ENCODE measurements around the gene UVRAG.
A peak's percentile ranks its signal among the peaks of the same experiment; 100 is the strongest.

The UVRAG gene

DNA sequence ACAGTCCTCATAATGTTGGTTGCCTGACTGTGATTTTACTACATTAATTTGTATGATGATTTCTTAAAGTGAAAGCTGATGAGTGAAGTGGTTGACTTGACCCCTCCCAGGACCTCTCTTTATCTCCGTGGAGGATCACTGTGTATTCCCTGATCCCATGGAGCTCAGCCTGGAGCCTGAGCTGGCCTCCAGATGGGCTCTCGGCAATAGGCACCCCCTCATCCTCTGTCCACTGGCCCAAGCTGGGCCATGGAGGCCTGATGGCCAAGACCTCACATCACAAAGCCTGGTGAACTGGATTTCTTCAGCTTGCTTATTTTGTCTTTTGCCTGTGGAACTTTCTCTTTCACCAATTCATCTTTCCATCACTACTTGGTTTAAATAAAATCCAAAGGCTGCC is 316.1 kb downstream of the UVRAG start:
- DNase-seq = no peak

- DNase-seq = peak in 1 of 2 experiments; percentile 25
Measured at GRCh38 chr11:76131671-76132631, 316.9 kb downstream of the UVRAG start.

DNA sequence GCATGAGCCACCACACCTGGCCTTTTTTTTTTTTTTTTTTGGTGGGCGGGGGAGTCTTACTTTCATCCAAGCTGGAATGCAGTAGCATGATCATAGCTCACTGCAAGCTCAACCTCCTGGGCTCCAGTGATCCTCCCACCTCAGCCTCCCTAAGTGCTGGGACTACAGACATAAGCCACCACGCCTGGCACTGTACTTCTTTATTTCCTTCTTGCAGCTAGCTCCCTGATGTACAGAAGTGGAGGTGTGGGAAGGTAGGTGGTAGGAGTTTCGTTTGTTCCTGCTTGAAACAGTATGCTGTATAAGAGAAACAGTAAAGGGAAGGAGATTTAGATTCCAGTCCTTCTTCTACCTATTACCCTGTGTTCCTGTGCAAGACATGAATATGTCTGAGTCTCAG is 319.2 kb downstream of the UVRAG start:
- DNase-seq = no peak

GRCh38 chr11:76135491-76135890 is 320.5 kb downstream of the UVRAG start:
- no peak for DNase-seq

GRCh38 chr11:76139314-76139713 is 324.3 kb downstream of the UVRAG start:
- DNase-seq = no peak

- no peak for DNase-seq
Measured at GRCh38 chr11:76140912-76141574, 326.0 kb downstream of the UVRAG start.

DNA sequence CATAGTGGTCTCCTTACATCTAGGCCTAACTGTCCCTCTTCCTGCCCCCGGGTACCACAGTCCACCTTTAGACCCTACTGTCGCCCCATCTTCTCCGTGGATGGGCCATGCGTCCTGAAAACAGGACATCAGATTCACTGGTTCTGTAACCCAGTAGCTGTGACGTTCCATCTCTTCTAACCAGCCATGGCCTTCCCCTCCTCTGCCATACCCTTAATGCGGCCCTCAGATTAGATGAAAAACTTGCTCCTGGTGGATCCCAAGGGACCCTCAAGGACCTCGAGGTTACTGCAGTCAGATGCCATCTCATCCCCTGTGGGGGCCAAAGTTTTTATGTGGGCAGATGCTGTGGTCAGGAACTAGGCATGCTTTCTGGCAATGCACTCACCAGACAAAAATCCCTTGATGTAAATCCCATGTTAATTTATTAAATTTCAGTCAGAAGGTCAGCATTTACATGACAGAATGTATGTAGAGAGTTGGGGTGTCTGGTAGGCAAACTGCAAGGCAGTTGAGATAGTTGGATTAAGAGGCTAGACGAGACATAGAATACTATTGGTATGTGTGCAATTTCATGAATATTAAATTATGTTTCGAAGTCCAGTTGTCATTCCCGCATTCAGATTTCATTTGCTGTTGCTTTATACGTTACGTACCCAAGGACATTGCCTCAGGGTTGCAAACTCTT is 327.0 kb downstream of the UVRAG start:
- DNase-seq = no peak

- no peak for DNase-seq
Measured at GRCh38 chr11:76143274-76143673, 328.3 kb downstream of the UVRAG start.

DNA sequence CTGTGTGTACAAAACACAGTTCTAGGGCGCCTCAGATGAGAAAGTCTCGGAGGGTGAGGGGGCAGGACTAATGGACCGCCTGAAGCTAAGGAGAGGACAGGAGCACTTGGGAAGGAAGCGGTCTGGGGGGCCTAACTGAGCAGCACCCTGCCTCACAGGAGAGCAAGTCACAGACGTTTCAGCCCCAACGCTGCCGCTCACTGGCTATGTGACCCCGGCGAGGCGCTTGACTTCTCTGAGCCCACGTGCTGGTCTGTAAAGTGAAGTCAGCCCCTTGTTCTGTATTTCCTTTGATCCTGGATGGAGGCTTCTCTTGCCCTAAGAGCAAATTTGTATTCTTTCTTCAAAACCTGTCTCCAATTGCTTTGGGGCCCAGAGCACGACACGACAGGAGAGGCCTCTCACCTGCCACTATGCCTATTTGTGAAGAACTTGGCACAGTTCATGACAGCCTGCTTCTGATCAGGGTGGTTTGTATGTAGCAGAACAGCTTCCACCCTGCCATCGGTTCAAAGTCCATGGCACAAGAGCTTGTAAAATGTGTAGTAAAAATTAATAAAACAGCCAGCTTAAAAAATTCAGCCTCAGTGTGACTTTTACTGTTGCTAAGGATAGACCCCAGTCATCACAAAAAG is 332.2 kb downstream of the UVRAG start:
- no peak for DNase-seq

DNA sequence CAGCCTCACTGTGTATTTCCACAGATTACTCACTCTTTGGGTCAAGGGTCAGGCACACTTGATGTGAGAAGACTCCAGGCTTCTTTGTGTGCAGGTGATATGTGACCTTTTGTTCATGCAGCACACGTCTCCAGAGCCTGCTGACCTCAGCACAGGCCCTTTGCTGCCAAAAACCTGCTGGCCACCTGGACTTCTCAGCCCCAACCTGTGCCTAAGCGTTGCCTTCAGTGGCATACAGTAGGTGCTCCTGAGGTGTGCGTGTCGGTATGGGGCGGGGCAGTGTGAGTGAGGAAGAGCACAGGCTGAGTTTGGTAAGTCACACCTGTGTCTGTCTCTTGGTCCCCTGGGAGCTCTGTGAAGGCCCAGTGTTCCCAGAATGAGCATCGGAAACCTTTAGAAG is 333.2 kb downstream of the UVRAG start:
- DNase-seq = no peak

GRCh38 chr11:76148941-76149613 is 334.1 kb downstream of the UVRAG start:
- no peak for DNase-seq

DNA sequence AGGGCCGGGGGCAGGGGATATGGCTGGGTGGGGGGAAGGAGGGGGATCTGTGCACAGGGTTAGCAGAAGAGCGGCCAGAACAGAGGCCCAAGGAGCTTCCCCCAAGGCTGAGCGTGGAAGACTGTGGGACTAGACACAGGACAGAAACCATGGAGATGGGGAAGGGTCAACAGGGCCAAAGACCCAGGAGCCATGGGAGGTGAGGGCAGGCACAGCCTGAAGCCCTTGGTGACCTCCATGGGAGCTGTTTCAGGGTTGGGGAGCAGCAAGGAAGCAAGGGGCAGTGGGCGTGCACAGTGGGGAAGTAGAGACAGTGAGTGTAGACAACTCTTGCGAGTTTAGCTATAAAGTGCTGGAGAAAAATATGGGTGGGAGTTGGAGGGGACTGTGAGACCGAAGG is 334.7 kb downstream of the UVRAG start:
- DNase-seq = no peak

DNA sequence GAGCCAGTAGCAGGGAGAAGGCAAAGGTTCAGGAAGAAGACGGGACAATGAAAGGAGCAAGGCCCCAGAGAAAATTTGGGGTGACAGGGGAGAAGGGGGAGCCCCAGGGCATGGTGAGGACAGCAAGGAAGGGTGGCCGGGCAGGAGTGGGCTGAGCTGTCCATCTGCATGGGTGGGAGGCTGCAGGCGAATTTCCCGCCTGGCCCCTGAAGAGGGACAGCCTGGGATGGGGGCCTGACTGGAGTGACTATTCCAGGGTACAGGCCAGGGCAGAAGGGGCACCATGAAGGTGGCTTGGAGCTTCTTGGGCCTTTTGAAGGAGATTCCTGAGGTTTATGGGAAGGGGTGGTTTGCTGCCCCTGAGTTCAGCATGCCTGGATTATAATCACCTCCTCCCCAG is 335.1 kb downstream of the UVRAG start:
- no peak for DNase-seq

- DNase-seq = no peak
Measured at GRCh38 chr11:76151556-76152085, 336.6 kb downstream of the UVRAG start.

DNA sequence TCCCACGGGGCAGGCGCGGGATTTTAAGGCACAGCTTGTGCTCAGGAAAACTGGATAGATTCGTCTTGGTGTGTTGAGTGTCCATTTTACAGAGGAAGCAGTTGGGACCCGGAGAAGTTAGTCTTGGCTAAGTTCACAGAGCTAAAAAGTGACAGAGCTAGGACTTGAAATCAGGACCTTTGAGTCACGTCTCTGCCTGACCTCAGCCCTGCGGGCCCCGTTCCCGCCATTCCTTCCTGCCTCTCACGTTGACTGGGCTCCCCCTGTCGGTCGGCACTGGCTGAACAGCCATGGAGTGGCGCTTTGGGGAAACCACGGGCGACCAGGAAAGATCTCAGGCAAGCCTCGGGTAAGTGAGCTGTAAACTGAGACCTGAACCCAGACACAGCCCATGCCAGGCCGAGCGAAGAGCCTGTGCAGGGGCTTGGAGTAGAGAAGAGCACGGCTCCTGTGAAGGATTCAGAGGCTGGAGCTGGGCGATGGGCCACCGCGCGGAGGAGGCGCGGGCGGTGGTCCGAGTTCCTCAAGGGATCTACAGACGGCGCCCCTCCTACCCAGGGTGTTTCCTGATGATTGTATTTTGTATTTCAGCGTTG is 337.2 kb downstream of the UVRAG start:
- no peak for DNase-seq

GRCh38 chr11:76152741-76153570 is 337.9 kb downstream of the UVRAG start:
- no peak for DNase-seq

DNA sequence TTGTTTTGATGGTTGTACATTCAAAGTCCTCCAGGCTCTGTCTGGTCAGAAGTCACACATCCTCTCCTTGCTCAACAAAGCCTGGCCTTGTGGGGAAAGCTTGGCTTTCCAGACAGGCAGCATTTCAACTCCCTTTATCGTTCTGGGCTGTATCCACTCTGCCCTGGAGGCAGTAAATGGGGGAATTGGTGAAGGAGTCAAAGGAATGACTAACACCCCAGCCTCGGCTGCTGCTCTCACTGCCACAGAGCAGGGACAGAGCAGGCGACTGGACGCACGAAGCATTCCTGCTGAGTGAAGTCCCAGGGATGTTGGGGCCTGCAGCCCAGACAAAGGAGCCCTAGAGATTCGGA is 338.5 kb downstream of the UVRAG start:
- DNase-seq = no peak

- no peak for DNase-seq
Measured at GRCh38 chr11:76155500-76156227, 340.7 kb downstream of the UVRAG start.

GRCh38 chr11:76156971-76157427 is 342.0 kb downstream of the UVRAG start:
- DNase-seq = peak in 1 of 2 experiments; percentile 33

DNA sequence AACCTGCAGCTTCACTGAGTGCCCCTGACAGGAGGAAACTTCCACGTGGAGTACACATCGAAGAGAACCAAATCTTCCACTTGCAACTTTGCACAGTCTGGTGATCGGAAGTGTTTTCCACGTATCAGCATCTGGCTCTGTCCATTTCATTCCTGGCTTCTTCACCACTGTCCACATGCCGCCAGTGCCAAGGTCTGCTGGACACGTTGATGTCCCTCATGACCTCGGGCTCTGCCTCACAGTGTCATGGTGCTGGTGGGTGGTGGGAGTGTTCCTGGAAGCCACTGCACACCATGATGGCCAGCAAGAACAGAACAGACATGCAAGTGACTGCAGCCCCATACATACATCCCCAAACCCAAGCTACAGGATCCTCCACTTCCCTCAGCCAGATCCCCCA is 342.9 kb downstream of the UVRAG start:
- DNase-seq = no peak
